ENCODE data around the gene ATP6AP1. TPM values are rescaled to one million over a fixed set of nuclear protein-coding genes. Genes with fewer than 3 reads are reported as not detected.

Gene ATP6AP1
- total and polyA plus RNA-seq, 2 donors (not counting 3 experiments of a cell fraction or from before 2014, with no cell fraction given): 145 to 322 TPM

GRCh38 chrX:154468217-154468616 is 39.7 kb downstream of the ATP6AP1 start:
- no peak for DNase-seq (ENCODE audit: low read depth, low spot score)
- no peak for FAIRE-seq
- no peak overlapping the region for H3K4me3 ChIP-seq (replicated peaks in 1 of 3; ENCODE audit: insufficient read depth in 1 of 3, low read depth in 1 of 3, low read length in 3 of 3)
- H3K9ac ChIP-seq (replicated peaks; ENCODE audit: extremely low read depth, insufficient read depth, low read length): no peak overlapping the region
- no peak for TF ChIP-seq MAX (IDR thresholded peaks at IDR 0.05; ENCODE audit: insufficient read depth, insufficient read length)
- no peak for TF ChIP-seq POLR2AphosphoS5 (IDR thresholded peaks at IDR 0.05; ENCODE audit: insufficient read depth, low read depth, low read length)
- no peak for TF ChIP-seq GATA2 (IDR thresholded peaks at IDR 0.05; ENCODE audit: insufficient read depth, insufficient read length, low read depth, low read length)
- no peak for TF ChIP-seq POLR2A (IDR thresholded peaks at IDR 0.05; ENCODE audit: low read depth, low read length)
- TF ChIP-seq, protein P1, sequence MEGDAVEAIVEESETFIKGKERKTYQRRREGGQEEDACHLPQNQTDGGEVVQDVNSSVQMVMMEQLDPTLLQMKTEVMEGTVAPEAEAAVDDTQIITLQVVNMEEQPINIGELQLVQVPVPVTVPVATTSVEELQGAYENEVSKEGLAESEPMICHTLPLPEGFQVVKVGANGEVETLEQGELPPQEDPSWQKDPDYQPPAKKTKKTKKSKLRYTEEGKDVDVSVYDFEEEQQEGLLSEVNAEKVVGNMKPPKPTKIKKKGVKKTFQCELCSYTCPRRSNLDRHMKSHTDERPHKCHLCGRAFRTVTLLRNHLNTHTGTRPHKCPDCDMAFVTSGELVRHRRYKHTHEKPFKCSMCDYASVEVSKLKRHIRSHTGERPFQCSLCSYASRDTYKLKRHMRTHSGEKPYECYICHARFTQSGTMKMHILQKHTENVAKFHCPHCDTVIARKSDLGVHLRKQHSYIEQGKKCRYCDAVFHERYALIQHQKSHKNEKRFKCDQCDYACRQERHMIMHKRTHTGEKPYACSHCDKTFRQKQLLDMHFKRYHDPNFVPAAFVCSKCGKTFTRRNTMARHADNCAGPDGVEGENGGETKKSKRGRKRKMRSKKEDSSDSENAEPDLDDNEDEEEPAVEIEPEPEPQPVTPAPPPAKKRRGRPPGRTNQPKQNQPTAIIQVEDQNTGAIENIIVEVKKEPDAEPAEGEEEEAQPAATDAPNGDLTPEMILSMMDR (IDR thresholded peaks at IDR 0.05; ENCODE audit: extremely low read depth in 1 of 2, insufficient read depth in 1 of 2, low read depth in 1 of 2, low read length in 2 of 2): no peak
- TF ChIP-seq JUN (IDR thresholded peaks at IDR 0.05; ENCODE audit: borderline replicate concordance, insufficient read depth, insufficient read length, low read depth): no peak
- TF ChIP-seq FOS (IDR thresholded peaks at IDR 0.05; ENCODE audit: borderline replicate concordance, insufficient read depth, low read length): no peak
- TF ChIP-seq MYC (IDR thresholded peaks at IDR 0.05; ENCODE audit: low read depth, low read length): no peak
- H3K4me2 ChIP-seq (ENCODE audit: insufficient read depth, low read length): no peak overlapping the region
- CTCF ChIA-PET: no interaction called here
- no peak overlapping the region for H3K27ac ChIP-seq (ENCODE audit: insufficient read depth, low read depth, low read length)
- BruUV-seq (replicated peaks): no TSS peak
- H3K4me1 ChIP-seq (ENCODE audit: control insufficient read depth, extremely low read depth, insufficient read depth, low read length): no peaks in the 10 kb centered on the region
- H2AFZ ChIP-seq (ENCODE audit: low read depth, low read length): no peak overlapping the region
- H3K9me1 ChIP-seq (replicated peaks; ENCODE audit: control insufficient read depth, extremely low read depth, insufficient read depth, low read length): no peaks in the 10 kb centered on the region
- peaks cover 0 to 49% of the 10 kb centered on the region in 2 experiments for H3K36me3 ChIP-seq (ENCODE audit: control insufficient read depth in 2 of 2, extremely low read depth in 1 of 2, insufficient read depth in 2 of 2, low read length in 2 of 2)
- POLR2A ChIA-PET: no interaction called here
- no peaks in the 10 kb centered on the region for H3K79me2 ChIP-seq (ENCODE audit: control insufficient read depth, insufficient read depth, low read length)
- intact Hi-C loops (cut with micrococcal nuclease) (no loop called here), dilution Hi-C loops (cut with MboI; ENCODE audit: extremely low pct_ligation_motif_present, low sequenced_read_pairs) (no loop called here)
- H4K20me1 ChIP-seq (replicated peaks; ENCODE audit: control insufficient read depth, extremely low read depth, insufficient read depth, low read length): no peaks in the 10 kb centered on the region
- no peaks in the 10 kb centered on the region for H3K9me3 ChIP-seq (replicated peaks; ENCODE audit: control insufficient read depth, insufficient read depth, low read length)
- H3K27me3 ChIP-seq (ENCODE audit: control insufficient read depth in 2 of 2, insufficient read depth in 2 of 2, low read length in 2 of 2): no peaks in the 10 kb centered on the region
